Transverse colon (tissue), 4 donors: ENCODE measurements around the gene ATP6V1F. TPM values are rescaled to one million over a fixed set of nuclear protein-coding genes. Genes with fewer than 3 reads are reported as not detected.

ENCODE experiments used
- DNase-seq: peaks from one replicate; pipeline ENCODE4 v3.0.0-alpha.2; 2019
- H3K27ac ChIP-seq, 4 donors: fragments of 200-600 bp; sonication (generic); 2 replicates each; pipeline ENCODE4 v1.5.1; 2016 to 2018; ENCODE audit warnings: inconsistent platforms in 4 of 4
- H3K27me3 ChIP-seq: fragments of 200-600 bp; sonication (generic); 2 replicates; pipeline ENCODE4 v1.5.1; 2017; ENCODE audit warnings: inconsistent platforms
- H3K36me3 ChIP-seq, 4 donors: fragments of 200-600 bp; sonication (generic); 2 replicates each; pipeline ENCODE4 v1.5.1; 2017 to 2019; ENCODE audit warnings: inconsistent platforms in 4 of 4
- H3K4me1 ChIP-seq, 4 donors: fragments of 200-600 bp; sonication (generic); 2 replicates each; pipeline ENCODE4 v1.5.1; 2017 to 2020; ENCODE audit warnings: inconsistent platforms in 4 of 4
- H3K4me3 ChIP-seq, 4 donors: fragments of 200-600 bp; sonication (generic); 1 replicate in 1 of 4; 2 replicates in 3 of 4; pipeline versions ENCODE4 v1.5.1 to v1.6.1; 2017 to 2019; ENCODE audit warnings: inconsistent platforms in 4 of 4
- H3K9me3 ChIP-seq, 2 donors: fragments of 200-600 bp; sonication (generic); 2 replicates each; pipeline ENCODE4 v1.5.1; 2017 to 2019; ENCODE audit warnings: inconsistent platforms in 2 of 2
- EP300 ChIP-seq: sonication (generic); formaldehyde crosslinking; IDR thresholded peaks from one replicate; pipeline ENCODE4 v1.6.1; 2017; ENCODE audit warnings: antibody characterized with exemption, low read depth
- POLR2A ChIP-seq: fragments of 450-650 bp; IDR thresholded peaks from one replicate; pipeline ENCODE4 v1.6.1; 2016; ENCODE audit warnings: antibody characterized with exemption, mild to moderate bottlenecking, moderate library complexity
- POLR2AphosphoS5 ChIP-seq, 3 donors: sonication (generic); formaldehyde crosslinking; IDR thresholded peaks; one replicate each; pipeline ENCODE4 v1.6.1; 2016; ENCODE audit warnings: antibody characterized with exemption in 3 of 3
- WGBS, 2 donors: methylation state at CpG; one replicate each; pipeline ENCODE4 v1.1.5; 2018; ENCODE audit warnings: low coverage in 1 of 2; 5-methylcytosine and 5-hydroxymethylcytosine counted together
- in situ Hi-C, 4 donors: fragments of 200-750 bp; cut with MboI; loops; one replicate each; pipeline versions ENCODE4 v1.15.0 to v1.15.1; 2017; ENCODE audit warnings: low sequenced_read_pairs in 3 of 4, low pct_ligation_motif_present in 1 of 4, low pct_unique_long_range_greater_than_20kb in 1 of 4
- intact Hi-C: fragments of 100-400 bp; cut with DNase I; formaldehyde crosslinking; loops from one replicate; pipeline ENCODE4 v1.15.1; 2023; ENCODE audit warnings: low total_unique reads
- total RNA-seq, 4 donors: library from RNA; depleted of rRNA; stranded (reverse); fragments of >200 nt; gene quantifications; one replicate each; pipeline ENCODE4 v1.1.0, GENCODE V29; 2016
- TF ChIP-seq, protein P1 (sequence below), 5 experiments: fragments of 200-600 bp in 3 of 5; fragments of 450-650 bp in 2 of 5; sonication (generic) in 3 of 5; IDR thresholded peaks; 1 replicate in 2 of 5; 2 replicates in 3 of 5; pipeline ENCODE4 v1.5.1; 2016 to 2017; ENCODE audit warnings: antibody characterized with exemption in 5 of 5, inconsistent platforms in 3 of 5, mild to moderate bottlenecking in 2 of 5, moderate library complexity in 1 of 5

ATP6V1F gene
- total RNA-seq, 4 donors from 2014 or later = 25.5 to 128 (median 63.2) TPM

DNA sequence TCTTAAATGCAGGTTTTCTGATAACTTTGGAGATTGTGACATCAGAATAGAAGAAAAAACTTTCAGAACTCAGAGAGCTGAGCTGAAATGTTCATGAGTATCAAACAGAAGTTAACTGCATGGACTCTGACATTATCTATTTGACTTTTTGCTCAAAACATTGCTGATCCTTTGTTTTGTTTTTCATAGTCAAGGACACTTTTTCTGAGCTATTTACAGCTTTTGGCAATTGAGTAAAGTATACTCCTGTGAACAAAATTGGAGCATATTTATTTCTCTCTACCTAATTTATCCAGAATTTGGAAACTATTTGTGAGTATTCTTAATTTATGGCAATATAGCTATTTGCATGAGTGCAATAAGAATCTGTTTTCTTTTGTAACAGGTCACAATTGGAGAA, 36.7 kb downstream of the ATP6V1F start:
- Histone ChIP-seq H3K4me1 (peaks cover 0 to 5% (median 0%) of the 10 kb centered on the region in 4 donors), H3K27me3 (no peaks in the 10 kb centered on the region), H3K9me3 (peaks cover 0 to 3% of the 10 kb centered on the region in 2 donors), H3K27ac (no peak overlapping the region), H3K4me3 (no peak overlapping the region), H3K36me3 (no peaks in the 10 kb centered on the region)
- in situ Hi-C loops = loop anchor here in 1 of 4 donors (25.0 kb wide), 1 partner anchor 287 kb away; no protein-coding TSS in a partner anchor
- TF ChIP-seq, protein P1, sequence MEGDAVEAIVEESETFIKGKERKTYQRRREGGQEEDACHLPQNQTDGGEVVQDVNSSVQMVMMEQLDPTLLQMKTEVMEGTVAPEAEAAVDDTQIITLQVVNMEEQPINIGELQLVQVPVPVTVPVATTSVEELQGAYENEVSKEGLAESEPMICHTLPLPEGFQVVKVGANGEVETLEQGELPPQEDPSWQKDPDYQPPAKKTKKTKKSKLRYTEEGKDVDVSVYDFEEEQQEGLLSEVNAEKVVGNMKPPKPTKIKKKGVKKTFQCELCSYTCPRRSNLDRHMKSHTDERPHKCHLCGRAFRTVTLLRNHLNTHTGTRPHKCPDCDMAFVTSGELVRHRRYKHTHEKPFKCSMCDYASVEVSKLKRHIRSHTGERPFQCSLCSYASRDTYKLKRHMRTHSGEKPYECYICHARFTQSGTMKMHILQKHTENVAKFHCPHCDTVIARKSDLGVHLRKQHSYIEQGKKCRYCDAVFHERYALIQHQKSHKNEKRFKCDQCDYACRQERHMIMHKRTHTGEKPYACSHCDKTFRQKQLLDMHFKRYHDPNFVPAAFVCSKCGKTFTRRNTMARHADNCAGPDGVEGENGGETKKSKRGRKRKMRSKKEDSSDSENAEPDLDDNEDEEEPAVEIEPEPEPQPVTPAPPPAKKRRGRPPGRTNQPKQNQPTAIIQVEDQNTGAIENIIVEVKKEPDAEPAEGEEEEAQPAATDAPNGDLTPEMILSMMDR (IDR thresholded peaks at IDR 0.05) = no peak
- TF ChIP-seq POLR2AphosphoS5 (IDR thresholded peaks at IDR 0.05) (no peak), EP300 (no peak), POLR2A (no peak)
- no peak for DNase-seq
- intact Hi-C loops = no loop called here

DNA sequence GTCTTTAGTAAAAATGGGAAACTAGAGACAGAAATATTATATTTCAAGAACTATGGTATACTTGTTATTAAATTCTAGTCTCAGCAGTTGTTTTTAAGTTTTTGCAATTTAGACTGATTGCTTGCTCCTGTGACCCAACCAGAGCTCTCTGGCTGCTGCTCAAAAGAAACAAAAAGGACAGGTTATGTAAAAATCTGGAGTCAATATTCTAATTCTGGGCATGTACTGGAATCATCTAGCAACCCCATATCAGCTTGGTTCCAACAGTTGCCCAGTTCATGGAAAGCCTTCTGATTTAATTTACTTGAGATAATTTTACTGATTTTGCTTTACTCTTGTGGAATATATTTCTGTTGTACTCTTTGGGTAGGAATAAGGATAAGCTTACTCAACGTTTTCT, 37.6 kb downstream of the ATP6V1F start:
- intact Hi-C loops (no loop called here), in situ Hi-C loops (loop anchor here in 3 of 4 donors (10.0 kb wide), 2 partner anchors 185 to 195 kb away; no protein-coding TSS in a partner anchor)
- peaks cover 0 to 5% (median 0%) of the 10 kb centered on the region in 4 donors for H3K4me1 ChIP-seq
- no peak for DNase-seq
- H3K27me3 ChIP-seq = no peaks in the 10 kb centered on the region
- 59 to 60% methylated on average over 1 of the region's 1 CpG for WGBS, 2 donors
- H3K9me3 ChIP-seq = peaks cover 0 to 3% of the 10 kb centered on the region in 2 donors
- no peak overlapping the region for H3K27ac ChIP-seq
- no peak overlapping the region for H3K4me3 ChIP-seq
- no peaks in the 10 kb centered on the region for H3K36me3 ChIP-seq
- no peak for TF ChIP-seq POLR2AphosphoS5 (IDR thresholded peaks at IDR 0.05)
- TF ChIP-seq, protein P1 (IDR thresholded peaks at IDR 0.05) = no peak
- no peak for TF ChIP-seq POLR2A

DNA sequence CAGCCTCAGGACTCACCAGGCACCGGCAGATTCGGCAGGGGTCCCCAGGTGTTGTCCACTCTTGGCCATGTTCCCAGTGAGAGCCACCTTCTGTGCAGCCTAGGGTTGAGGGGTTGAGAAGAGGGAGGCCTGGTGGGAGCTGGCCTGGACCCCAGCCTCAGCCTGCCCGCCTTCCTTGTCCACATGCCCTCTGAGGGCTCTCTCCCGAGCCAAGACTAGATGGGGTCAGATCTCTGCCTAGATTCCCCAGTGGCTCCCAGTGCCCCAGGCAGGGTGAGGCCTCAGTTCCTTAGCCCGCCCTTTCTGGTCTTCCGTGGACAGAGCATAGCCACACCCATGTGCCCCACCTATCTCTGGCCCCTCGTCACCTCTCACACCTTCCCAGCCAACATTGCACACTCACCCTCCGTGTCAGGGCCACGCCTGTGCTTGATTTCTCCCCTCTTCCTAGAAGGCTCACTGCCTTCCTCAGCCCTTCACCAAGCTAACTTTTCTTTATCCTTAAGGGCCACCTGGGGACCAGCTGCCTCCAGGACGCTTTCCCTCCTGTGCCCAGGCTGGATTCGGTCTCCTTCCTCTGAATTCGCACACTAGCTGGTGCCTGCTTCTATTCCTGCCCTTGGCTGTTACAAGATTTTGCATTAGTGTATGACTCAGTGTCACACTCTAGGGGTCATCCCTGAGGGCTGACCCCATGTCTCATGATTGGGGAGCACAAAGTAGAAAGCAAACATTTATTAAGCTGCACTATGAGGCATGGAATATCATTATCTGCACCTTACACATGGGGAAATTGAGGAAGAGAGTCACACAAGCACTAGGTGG, 40.3 kb downstream of the ATP6V1F start:
- TF ChIP-seq POLR2A (no peak), EP300 (no peak), POLR2AphosphoS5 (IDR thresholded peaks at IDR 0.05) (no peak)
- TF ChIP-seq, protein P1 (IDR thresholded peaks at IDR 0.05) = no peak
- peaks cover 0 to 5% (median 0%) of the 10 kb centered on the region in 4 donors for H3K4me1 ChIP-seq
- no peak overlapping the region for H3K4me3 ChIP-seq
- H3K36me3 ChIP-seq = no peaks in the 10 kb centered on the region
- in situ Hi-C loops = loop anchor here in 3 of 4 donors (10.0 kb wide), 2 partner anchors 182 to 192 kb away; no protein-coding TSS in a partner anchor
- WGBS, 2 donors = 66 to 100% methylated on average over 1 to 12 of the region's 12 CpGs
- H3K9me3 ChIP-seq = peaks cover 0 to 3% of the 10 kb centered on the region in 2 donors
- H3K27ac ChIP-seq = no peak overlapping the region
- H3K27me3 ChIP-seq = peaks cover 4% of the 10 kb centered on the region
- peak; percentile 60 for DNase-seq
- intact Hi-C loops = no loop called here

DNA sequence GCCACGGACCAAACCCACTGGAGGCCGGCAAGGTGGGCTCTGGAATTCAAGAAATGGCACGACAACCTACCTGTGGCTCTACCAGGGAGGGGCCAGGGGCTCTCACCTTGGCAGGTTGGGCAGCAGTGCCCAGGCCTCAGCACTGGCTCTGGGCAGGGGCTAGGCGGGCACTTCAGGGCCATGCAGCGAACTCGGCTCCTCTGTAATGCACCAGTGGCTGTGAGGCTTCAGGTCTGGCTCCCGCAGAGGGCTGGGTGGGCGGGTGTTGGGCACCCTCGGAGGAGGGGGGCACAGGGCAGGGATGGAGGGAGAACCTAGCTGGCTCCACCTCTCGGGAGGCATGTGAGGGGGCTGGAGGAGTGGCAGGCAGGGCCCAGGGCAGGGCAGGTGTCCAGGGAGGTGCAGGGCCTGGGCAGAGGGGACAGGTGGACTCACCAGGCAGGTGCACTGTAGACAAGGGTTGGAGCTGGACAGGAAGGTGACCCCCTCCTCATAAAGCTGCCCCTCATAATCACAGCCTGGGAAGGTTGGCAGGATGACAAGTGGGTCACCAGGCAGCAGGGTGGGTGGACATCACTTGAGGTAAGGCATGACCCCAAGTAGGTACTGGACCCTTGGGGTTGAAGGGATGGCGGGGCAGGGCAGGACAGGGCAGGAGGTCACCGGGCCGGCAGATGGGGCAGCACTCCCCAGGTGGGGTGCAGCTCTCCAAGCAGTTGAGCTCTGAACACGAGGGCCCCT, 41.1 kb downstream of the ATP6V1F start:
- TF ChIP-seq EP300 = no peak
- Histone ChIP-seq H3K9me3 (peaks cover 0 to 3% of the 10 kb centered on the region in 2 donors), H3K27ac (no peak overlapping the region), H3K36me3 (no peaks in the 10 kb centered on the region), H3K27me3 (peaks cover 11% of the 10 kb centered on the region), H3K4me1 (peaks cover 0 to 5% (median 0%) of the 10 kb centered on the region in 4 donors), H3K4me3 (no peak overlapping the region)
- 85% methylated on average over 14 of the region's 14 CpGs; no CpG with 5 or more reads in 1 of the 2 donors for WGBS, 2 donors
- intact Hi-C loops = no loop called here
- in situ Hi-C loops = loop anchor here in 3 of 4 donors (10.0 kb wide), 2 partner anchors 181 to 191 kb away; no protein-coding TSS in a partner anchor
- DNase-seq = peak; percentile 8
